Activated B cell treated with CpG ODN at 0.5 μM for 24 hours (primary cell): ENCODE results near the gene HDHD3. TPM values are rescaled to one million over a fixed set of nuclear protein-coding genes. Genes with fewer than 3 reads are reported as not detected.

Experiments
- ATAC-seq: fragments of 200-7000 bp; cut with Tn5 transposase; one replicate; pipeline ENCODE4 v1.10.0; 2021; ENCODE audit warnings: low read depth, mild to moderate bottlenecking, moderate library complexity
- CTCF ChIA-PET: fragments of 350-600 bp; sonication (Branson Sonifier 250); formaldehyde crosslinking; loops from one replicate; lab custom pipeline; 2021; ENCODE audit warnings: antibody characterized with exemption; lab: Charles Lee
- POLR2A ChIA-PET: fragments of 350-600 bp; sonication (Branson Sonifier 250); formaldehyde crosslinking; loops from one replicate; lab custom pipeline; 2021; ENCODE audit warnings: antibody characterized with exemption; lab: Charles Lee
- DNase-seq: peaks from one replicate; pipeline ENCODE4 v3.0.0; 2022
- H3K27ac Mint-ChIP-seq: one replicate; pipeline ENCODE4 v1.8.0; 2020; ENCODE audit warnings: mixed read lengths
- H3K27me3 Mint-ChIP-seq: one replicate; pipeline ENCODE4 v1.8.0; 2021; ENCODE audit warnings: mixed read lengths
- H3K36me3 Mint-ChIP-seq: one replicate; pipeline ENCODE4 v1.8.0; 2021; ENCODE audit warnings: low read depth, mixed read lengths
- H3K4me1 Mint-ChIP-seq: one replicate; pipeline ENCODE4 v1.8.0; 2021; ENCODE audit warnings: mixed read lengths
- H3K4me3 Mint-ChIP-seq: one replicate; pipeline ENCODE4 v1.8.0; 2020; ENCODE audit warnings: mild to moderate bottlenecking, mixed read lengths
- H3K9me3 Mint-ChIP-seq: one replicate; pipeline ENCODE4 v1.8.0; 2020; ENCODE audit warnings: mixed read lengths
- CTCF ChIP-seq: fragments of 200-600 bp; IDR thresholded peaks from one replicate; pipeline ENCODE4 v1.8.0; 2022; ENCODE audit warnings: antibody characterized with exemption, mild to moderate bottlenecking
- intact Hi-C: fragments of 100-400 bp; cut with micrococcal nuclease; formaldehyde crosslinking; loops from one replicate; pipeline ENCODE4 v1.15.1; 2024
- total RNA-seq: library from RNA; stranded (reverse); gene quantifications from 2 replicates; pipeline ENCODE4 v1.2.3, GENCODE V29; 2022

The HDHD3 gene
- total RNA-seq, 1 donor from 2014 or later = 23.9 TPM

- no peak for TF ChIP-seq CTCF
- intact Hi-C loops = no loop called here
- no peaks in the 10 kb centered on the region for H3K36me3 Mint-ChIP-seq
- H3K9me3 Mint-ChIP-seq = no peaks in the 10 kb centered on the region
- DNase-seq (no peak), ATAC-seq (no peak)
- peak overlapping the region; percentile 82 for H3K4me3 Mint-ChIP-seq
- peaks cover 20% of the 10 kb centered on the region for H3K4me1 Mint-ChIP-seq
- ChIA-PET CTCF (interaction anchor here (1.4 kb wide), 1 partner anchor 52 kb away, joined by 5 read pairs; the partner anchor contains the start of gene ALAD), POLR2A (interaction anchor here (1.1 to 3.8 kb wide), 4 partner anchors 9 to 73 kb away, joined by 3 to 24 read pairs (median 10); partner anchors contain the start of genes C9orf43, HDHD3, POLE3 and WDR31)
- peaks cover 7% of the 10 kb centered on the region for H3K27me3 Mint-ChIP-seq
- H3K27ac Mint-ChIP-seq = no peak overlapping the region
These were observed 27.7 kb downstream of the HDHD3 start for GRCh38 chr9:113349066-113349444.

DNA sequence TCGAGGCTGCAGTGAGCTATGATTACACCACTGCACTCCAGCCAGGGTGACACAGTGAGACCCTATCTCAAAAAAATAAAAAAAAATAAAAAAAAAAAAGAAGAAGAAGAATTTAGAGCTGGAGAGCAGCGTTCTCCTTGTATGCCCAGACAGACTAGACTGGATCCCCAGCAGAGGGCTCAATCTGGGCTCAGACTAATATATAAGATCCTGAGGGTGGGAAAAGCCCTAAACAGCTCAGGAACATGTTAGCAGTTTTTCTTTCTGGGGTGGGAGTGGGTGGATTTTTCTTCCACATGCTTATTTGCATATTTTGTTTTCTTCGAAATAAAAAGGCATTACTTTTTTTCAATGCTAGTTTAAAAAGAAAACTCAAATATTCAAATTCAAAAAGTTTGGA is 28.3 kb downstream of the HDHD3 start:
- H3K36me3 Mint-ChIP-seq = no peaks in the 10 kb centered on the region
- ChIA-PET CTCF (interaction anchor here (1.2 to 1.4 kb wide), 2 partner anchors 53 to 58 kb away, joined by 3 to 5 read pairs; partner anchors contain the start of gene ALAD), POLR2A (interaction anchor here (3.0 to 3.8 kb wide), 2 partner anchors 8 to 28 kb away, joined by 16 to 24 read pairs; partner anchors contain the start of genes HDHD3 and WDR31)
- no peak for TF ChIP-seq CTCF
- ATAC-seq = no peak
- H3K9me3 Mint-ChIP-seq = no peaks in the 10 kb centered on the region
- peaks cover 7% of the 10 kb centered on the region for H3K27me3 Mint-ChIP-seq
- intact Hi-C loops = no loop called here
- H3K4me3 Mint-ChIP-seq = peak overlapping the region; percentile 41
- no peak overlapping the region for H3K27ac Mint-ChIP-seq
- peaks cover 20% of the 10 kb centered on the region for H3K4me1 Mint-ChIP-seq
- no peak for DNase-seq

DNA sequence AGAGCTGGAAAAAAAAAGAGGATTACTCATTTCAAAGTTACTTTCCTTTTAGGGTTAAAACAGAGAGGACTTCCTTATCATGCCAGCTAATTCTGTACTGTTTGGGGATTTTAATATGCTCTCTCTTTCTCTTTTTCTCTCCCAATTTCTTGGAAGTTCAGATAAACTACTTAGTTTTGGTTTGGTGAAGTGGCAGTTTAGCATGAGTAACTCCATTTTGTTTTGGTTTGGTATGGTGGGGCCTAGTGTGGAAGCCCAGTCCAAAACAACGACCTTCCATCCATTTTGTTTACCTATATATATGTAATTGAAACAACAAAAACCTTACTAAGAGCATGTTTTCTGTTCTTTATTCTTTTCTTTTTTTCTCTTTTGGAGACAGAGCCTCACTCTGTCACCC is 31.1 kb downstream of the HDHD3 start:
- no peak for DNase-seq
- no peak for TF ChIP-seq CTCF
- Mint-ChIP-seq H3K36me3 (no peaks in the 10 kb centered on the region), H3K4me1 (peaks cover 12% of the 10 kb centered on the region), H3K4me3 (no peak overlapping the region), H3K9me3 (no peaks in the 10 kb centered on the region), H3K27me3 (no peaks in the 10 kb centered on the region), H3K27ac (no peak overlapping the region)
- intact Hi-C loops = no loop called here
- ChIA-PET POLR2A (no interaction called here), CTCF (no interaction called here)
- ATAC-seq = no peak

DNA sequence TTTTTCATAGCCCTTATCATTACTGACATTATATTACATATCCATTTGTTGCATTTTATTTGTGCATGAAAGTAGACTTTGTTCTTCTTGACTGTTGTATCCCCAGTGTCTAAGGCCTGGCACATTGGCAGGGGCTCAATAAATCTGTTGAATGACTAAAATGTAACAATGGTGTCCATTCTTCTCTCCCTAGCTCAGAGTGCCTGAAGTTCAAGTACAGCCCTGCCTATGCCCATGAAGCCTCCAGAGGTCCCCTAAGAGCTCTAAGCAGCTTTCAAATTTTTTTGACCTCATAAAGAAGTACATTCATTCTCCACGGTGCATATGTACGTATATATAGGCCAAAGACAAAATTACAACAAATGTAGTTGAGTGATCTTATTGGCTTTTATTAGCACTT is 31.6 kb downstream of the HDHD3 start:
- intact Hi-C loops = no loop called here
- H3K9me3 Mint-ChIP-seq = no peaks in the 10 kb centered on the region
- ChIA-PET POLR2A (no interaction called here), CTCF (no interaction called here)
- H3K36me3 Mint-ChIP-seq = no peaks in the 10 kb centered on the region
- no peak for TF ChIP-seq CTCF
- no peaks in the 10 kb centered on the region for H3K27me3 Mint-ChIP-seq
- no peak overlapping the region for H3K27ac Mint-ChIP-seq
- no peak overlapping the region for H3K4me3 Mint-ChIP-seq
- H3K4me1 Mint-ChIP-seq = peaks cover 12% of the 10 kb centered on the region
- no peak for DNase-seq
- ATAC-seq = no peak

- ATAC-seq (no peak), DNase-seq (no peak)
- no peak for TF ChIP-seq CTCF
- intact Hi-C loops = loop anchor here (5.0 kb wide), 1 partner anchor 191 kb away; the partner anchor contains the start of gene SLC31A2
- peaks cover 11% of the 10 kb centered on the region for H3K4me1 Mint-ChIP-seq
- CTCF ChIA-PET = no interaction called here
- no peaks in the 10 kb centered on the region for H3K36me3 Mint-ChIP-seq
- POLR2A ChIA-PET = no interaction called here
- no peaks in the 10 kb centered on the region for H3K9me3 Mint-ChIP-seq
- no peak overlapping the region for H3K4me3 Mint-ChIP-seq
- no peak overlapping the region for H3K27ac Mint-ChIP-seq
- peaks cover 2% of the 10 kb centered on the region for H3K27me3 Mint-ChIP-seq
These were observed 33.0 kb downstream of the HDHD3 start for GRCh38 chr9:113343732-113344231.
